B cell (primary cell): ENCODE data around the gene PKP1.

Source experiments
- EZH2 ChIP-seq: IDR thresholded peaks from 2 replicates; pipeline ENCODE4 v1.6.1; 2012; ENCODE audit warnings: borderline replicate concordance, low read depth, mild to moderate bottlenecking, moderate library complexity, low read length; ENCODE audit not compliant: insufficient read depth, poor library complexity, severe bottlenecking
- TF ChIP-seq, protein P1 (sequence below): fragments of 200-600 bp; IDR thresholded peaks from one replicate; pipeline ENCODE4 v1.8.0; 2022; ENCODE audit warnings: antibody characterized with exemption, mild to moderate bottlenecking

DNA sequence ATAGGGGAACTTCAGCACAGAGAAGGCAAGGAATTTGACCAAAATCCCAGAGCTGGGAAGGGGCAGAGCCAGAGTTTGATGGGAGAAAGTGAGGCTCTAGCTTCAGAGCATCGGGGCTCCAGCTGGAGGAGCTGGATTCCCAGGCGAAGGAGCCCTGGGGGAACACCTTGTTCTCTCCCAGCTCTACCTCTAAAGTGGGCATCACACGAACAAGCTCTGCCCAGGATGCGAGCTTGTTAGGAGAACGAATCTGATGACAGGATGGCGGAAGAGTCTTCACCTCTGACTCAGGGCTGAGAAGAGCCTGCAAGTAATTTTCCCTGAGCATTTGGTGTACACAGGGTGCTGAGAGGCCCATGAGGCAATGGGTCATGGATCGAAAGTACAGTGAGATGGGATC is 72.2 kb downstream of the PKP1 start:
- TF ChIP-seq, protein P1, sequence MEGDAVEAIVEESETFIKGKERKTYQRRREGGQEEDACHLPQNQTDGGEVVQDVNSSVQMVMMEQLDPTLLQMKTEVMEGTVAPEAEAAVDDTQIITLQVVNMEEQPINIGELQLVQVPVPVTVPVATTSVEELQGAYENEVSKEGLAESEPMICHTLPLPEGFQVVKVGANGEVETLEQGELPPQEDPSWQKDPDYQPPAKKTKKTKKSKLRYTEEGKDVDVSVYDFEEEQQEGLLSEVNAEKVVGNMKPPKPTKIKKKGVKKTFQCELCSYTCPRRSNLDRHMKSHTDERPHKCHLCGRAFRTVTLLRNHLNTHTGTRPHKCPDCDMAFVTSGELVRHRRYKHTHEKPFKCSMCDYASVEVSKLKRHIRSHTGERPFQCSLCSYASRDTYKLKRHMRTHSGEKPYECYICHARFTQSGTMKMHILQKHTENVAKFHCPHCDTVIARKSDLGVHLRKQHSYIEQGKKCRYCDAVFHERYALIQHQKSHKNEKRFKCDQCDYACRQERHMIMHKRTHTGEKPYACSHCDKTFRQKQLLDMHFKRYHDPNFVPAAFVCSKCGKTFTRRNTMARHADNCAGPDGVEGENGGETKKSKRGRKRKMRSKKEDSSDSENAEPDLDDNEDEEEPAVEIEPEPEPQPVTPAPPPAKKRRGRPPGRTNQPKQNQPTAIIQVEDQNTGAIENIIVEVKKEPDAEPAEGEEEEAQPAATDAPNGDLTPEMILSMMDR = no peak
- no peak for TF ChIP-seq EZH2
